Measurements from ENCODE around the gene MTRF1L. TPM values are rescaled to one million over a fixed set of nuclear protein-coding genes. Genes with fewer than 3 reads are reported as not detected.

Gene MTRF1L
- total and polyA plus RNA-seq, 2 donors (not counting 1 experiment from before 2014, with no cell fraction given): 9.8 to 24.0 TPM

DNA sequence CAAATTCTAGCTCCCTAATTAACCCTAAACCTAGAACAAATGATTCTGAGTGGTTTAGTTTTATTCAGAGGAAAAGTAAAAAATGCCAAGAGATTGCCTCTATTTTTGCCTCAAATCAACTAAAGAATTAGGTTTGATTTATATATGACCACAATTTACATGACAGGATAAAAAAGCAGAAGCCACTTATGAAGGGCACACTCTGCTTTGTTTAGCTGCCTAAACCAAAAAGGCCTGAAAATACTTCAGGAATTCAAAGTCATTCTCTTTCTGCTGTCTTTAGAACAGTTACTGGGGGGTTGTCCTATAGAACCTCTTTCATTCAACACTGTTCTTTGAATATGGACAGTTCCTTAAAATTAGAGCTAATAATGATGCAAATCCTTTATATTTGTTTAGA, 25.0 kb downstream of the MTRF1L start:
- Histone ChIP-seq H3K27ac (ENCODE audit: low read length in 2 of 2) (no peak overlapping the region), H3K9ac (ENCODE audit: low read length) (no peak overlapping the region), H2AFZ (ENCODE audit: insufficient read depth, low read depth, low read length, poor library complexity, severe bottlenecking) (no peak overlapping the region), H4K20me1 (ENCODE audit: control insufficient read depth, insufficient read depth, low read length, poor library complexity, severe bottlenecking) (peaks cover 25% of the 10 kb centered on the region), H3K36me3 (replicated peaks in 1 of 2; ENCODE audit: control extremely low read depth in 1 of 2, control insufficient read depth in 1 of 2, extremely low read depth in 1 of 2, insufficient read depth in 2 of 2, low read length in 1 of 2) (peaks cover 3 to 23% of the 10 kb centered on the region in 2 experiments), H3K4me2 (replicated peaks; ENCODE audit: low read depth, low read length, poor library complexity, severe bottlenecking) (no peak overlapping the region), H3K79me2 (ENCODE audit: control insufficient read depth, insufficient read depth, low read length) (peaks cover 69% of the 10 kb centered on the region), H3K27me3 (replicated peaks in 1 of 4; ENCODE audit: control extremely low read depth in 1 of 4, control insufficient read depth in 3 of 4, insufficient read depth in 4 of 4, low read length in 3 of 4) (no peaks in the 10 kb centered on the region), H3K9me3 (ENCODE audit: control extremely low read depth in 1 of 3, control insufficient read depth in 2 of 3, insufficient read depth in 1 of 3, low read length in 2 of 3) (no peaks in the 10 kb centered on the region), H3K4me1 (ENCODE audit: control insufficient read depth in 2 of 2, insufficient read depth in 2 of 2, low read length in 2 of 2) (peaks cover 12 to 23% of the 10 kb centered on the region in 2 donors), H3K4me3 (ENCODE audit: control extremely low read depth in 1 of 5, extremely low read depth in 1 of 5, insufficient read depth in 1 of 5, low read depth in 2 of 5, low read length in 4 of 5) (no peak overlapping the region)
- POLR2A ChIA-PET: interaction anchor here (0.6 kb wide), 1 partner anchor 125 kb away, joined by 4 read pairs; no protein-coding TSS in a partner anchor
- CTCF ChIA-PET: no interaction called here
- TF ChIP-seq, protein P1, sequence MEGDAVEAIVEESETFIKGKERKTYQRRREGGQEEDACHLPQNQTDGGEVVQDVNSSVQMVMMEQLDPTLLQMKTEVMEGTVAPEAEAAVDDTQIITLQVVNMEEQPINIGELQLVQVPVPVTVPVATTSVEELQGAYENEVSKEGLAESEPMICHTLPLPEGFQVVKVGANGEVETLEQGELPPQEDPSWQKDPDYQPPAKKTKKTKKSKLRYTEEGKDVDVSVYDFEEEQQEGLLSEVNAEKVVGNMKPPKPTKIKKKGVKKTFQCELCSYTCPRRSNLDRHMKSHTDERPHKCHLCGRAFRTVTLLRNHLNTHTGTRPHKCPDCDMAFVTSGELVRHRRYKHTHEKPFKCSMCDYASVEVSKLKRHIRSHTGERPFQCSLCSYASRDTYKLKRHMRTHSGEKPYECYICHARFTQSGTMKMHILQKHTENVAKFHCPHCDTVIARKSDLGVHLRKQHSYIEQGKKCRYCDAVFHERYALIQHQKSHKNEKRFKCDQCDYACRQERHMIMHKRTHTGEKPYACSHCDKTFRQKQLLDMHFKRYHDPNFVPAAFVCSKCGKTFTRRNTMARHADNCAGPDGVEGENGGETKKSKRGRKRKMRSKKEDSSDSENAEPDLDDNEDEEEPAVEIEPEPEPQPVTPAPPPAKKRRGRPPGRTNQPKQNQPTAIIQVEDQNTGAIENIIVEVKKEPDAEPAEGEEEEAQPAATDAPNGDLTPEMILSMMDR (IDR thresholded peaks at IDR 0.05): no peak
- TF ChIP-seq EZH2 (IDR thresholded peaks at IDR 0.05; ENCODE audit: borderline replicate concordance, insufficient read depth, low read depth, low read length, poor library complexity, severe bottlenecking): no peak
- H3K27me3 Mint-ChIP-seq: no peaks in the 10 kb centered on the region
- H3K27ac Mint-ChIP-seq: no peak overlapping the region
- no peaks in the 10 kb centered on the region for H3K9me3 Mint-ChIP-seq (ENCODE audit: insufficient read depth)
- no peak for DNase-seq
- intact Hi-C loops (cut with micrococcal nuclease): no loop called here
- peaks cover 39% of the 10 kb centered on the region for H3K4me1 Mint-ChIP-seq
- no peak overlapping the region for H3K4me3 Mint-ChIP-seq
- ATAC-seq (ENCODE audit: low read depth): no peak

DNA sequence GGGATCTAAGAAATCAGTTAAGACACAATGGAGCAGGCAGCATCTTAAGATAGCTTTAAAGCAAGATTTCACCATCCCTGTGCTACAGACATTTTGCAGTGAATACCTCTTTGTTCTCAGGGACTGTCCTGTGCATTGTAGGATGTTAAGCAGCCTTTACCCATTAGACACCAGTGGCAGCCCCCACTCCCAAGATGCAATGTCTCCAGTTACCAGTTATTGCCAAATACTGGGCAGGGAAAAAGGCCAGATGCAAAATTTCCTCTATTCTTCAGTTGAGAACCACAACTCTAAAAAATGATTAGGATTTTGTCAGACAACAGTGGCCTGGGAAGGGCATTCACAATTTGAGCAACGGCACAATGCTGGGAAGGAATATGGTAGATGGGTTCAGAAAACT, 25.8 kb downstream of the MTRF1L start:
- H3K4me3 Mint-ChIP-seq: no peak overlapping the region

More for the DNA sequence above, 25.8 kb downstream of the MTRF1L start:
- Histone ChIP-seq H3K27ac (ENCODE audit: low read length in 2 of 2) (no peak overlapping the region), H3K4me1 (ENCODE audit: control insufficient read depth in 2 of 2, insufficient read depth in 2 of 2, low read length in 2 of 2) (peaks cover 4 to 15% of the 10 kb centered on the region in 2 donors), H3K4me2 (replicated peaks; ENCODE audit: low read depth, low read length, poor library complexity, severe bottlenecking) (no peak overlapping the region), H3K9ac (ENCODE audit: low read length) (no peak overlapping the region), H3K79me2 (ENCODE audit: control insufficient read depth, insufficient read depth, low read length) (peaks cover 61% of the 10 kb centered on the region), H3K27me3 (replicated peaks in 1 of 4; ENCODE audit: control extremely low read depth in 1 of 4, control insufficient read depth in 3 of 4, insufficient read depth in 4 of 4, low read length in 3 of 4) (no peaks in the 10 kb centered on the region), H4K20me1 (ENCODE audit: control insufficient read depth, insufficient read depth, low read length, poor library complexity, severe bottlenecking) (peaks cover 17% of the 10 kb centered on the region), H3K4me3 (ENCODE audit: control extremely low read depth in 1 of 5, extremely low read depth in 1 of 5, insufficient read depth in 1 of 5, low read depth in 2 of 5, low read length in 4 of 5) (no peak overlapping the region), H3K36me3 (replicated peaks in 1 of 2; ENCODE audit: control extremely low read depth in 1 of 2, control insufficient read depth in 1 of 2, extremely low read depth in 1 of 2, insufficient read depth in 2 of 2, low read length in 1 of 2) (peaks cover 5 to 28% of the 10 kb centered on the region in 2 experiments), H3K9me3 (ENCODE audit: control extremely low read depth in 1 of 3, control insufficient read depth in 2 of 3, insufficient read depth in 1 of 3, low read length in 2 of 3) (no peaks in the 10 kb centered on the region), H2AFZ (ENCODE audit: insufficient read depth, low read depth, low read length, poor library complexity, severe bottlenecking) (no peak overlapping the region)
- ATAC-seq (ENCODE audit: low read depth): no peak
- H3K9me3 Mint-ChIP-seq (ENCODE audit: insufficient read depth): no peaks in the 10 kb centered on the region
- H3K27ac Mint-ChIP-seq: no peak overlapping the region
- intact Hi-C loops (cut with micrococcal nuclease): no loop called here
- DNase-seq: no peak
- CTCF ChIA-PET: no interaction called here
- TF ChIP-seq EZH2 (IDR thresholded peaks at IDR 0.05; ENCODE audit: borderline replicate concordance, insufficient read depth, low read depth, low read length, poor library complexity, severe bottlenecking): no peak
- TF ChIP-seq, protein P1 (IDR thresholded peaks at IDR 0.05): no peak
- no CpG with 5 or more reads among the region's 1 CpG for WGBS (ENCODE audit: insufficient coverage)
- peaks cover 35% of the 10 kb centered on the region for H3K4me1 Mint-ChIP-seq
- no peaks in the 10 kb centered on the region for H3K27me3 Mint-ChIP-seq
- POLR2A ChIA-PET: no interaction called here

Measured in B cell (primary cell).